Measurements from ENCODE around the gene VPS18.

- TF ChIP-seq CTCF (IDR thresholded peaks at IDR 0.05) (no peak), EZH2 (IDR thresholded peaks at IDR 0.05; ENCODE audit: borderline replicate concordance, insufficient read depth, low read depth, low read length, poor library complexity, severe bottlenecking) (no peak)
These were observed 19.8 kb downstream of the VPS18 start for GRCh38 chr15:40914013-40914412.

Data from B cell (primary cell).